GM18861 (cell line): ENCODE results near the gene CD300E.

Experiments used
- ATAC-seq: cut with Tn5 transposase; IDR thresholded peaks from one replicate; pipeline ENCODE4 v1.9.1; 2021; ENCODE audit not compliant: unreplicated experiment

Gene CD300E

DNA sequence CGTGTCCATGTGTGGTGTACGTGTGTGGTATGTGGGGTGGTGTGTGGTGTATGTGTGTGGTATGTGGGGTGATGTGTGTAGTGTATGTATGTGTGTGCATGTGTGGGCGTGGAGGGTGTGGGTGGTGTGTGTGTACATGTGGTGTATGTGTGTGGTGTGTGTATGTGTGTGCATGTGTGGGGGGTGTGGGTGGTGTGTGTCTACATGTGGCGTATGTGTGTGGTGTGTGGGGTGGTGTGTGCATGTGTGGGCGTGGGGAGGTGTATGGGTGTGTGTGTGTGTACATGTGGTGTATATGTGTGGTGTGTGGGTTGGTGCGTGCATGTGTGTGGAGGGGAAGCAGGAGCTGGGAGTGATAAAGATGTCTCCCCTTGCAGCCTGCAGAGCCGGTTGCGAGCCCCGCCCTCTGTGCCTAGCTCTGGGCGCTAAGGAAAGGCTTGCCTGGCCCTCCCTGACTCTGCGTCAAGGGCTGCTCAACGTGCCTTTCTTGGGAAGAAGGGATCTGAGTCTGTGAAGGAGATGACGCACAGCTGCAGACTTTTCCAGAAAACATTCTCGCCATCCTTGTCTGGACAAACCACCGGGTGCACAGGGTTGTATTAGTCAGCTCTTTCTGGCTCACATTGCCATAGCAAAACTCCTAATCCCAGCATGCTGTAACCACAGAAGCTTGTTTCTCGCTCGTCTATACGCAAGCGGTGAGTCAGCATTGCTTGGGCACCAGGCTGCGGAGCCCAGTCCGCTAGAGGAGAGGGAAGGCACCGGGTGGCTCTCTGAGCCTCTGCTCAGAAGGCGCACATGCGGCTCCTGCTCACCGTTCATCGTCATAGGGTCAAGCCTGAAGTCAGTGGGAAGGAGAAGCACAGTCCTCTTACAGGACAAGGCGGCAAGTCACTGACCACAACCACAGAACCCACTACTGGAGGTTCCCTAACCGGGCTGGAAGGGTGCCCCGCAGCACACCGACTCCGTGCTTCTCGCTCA, 54.2 kb downstream of the CD300E start:
- ATAC-seq: no peak

DNA sequence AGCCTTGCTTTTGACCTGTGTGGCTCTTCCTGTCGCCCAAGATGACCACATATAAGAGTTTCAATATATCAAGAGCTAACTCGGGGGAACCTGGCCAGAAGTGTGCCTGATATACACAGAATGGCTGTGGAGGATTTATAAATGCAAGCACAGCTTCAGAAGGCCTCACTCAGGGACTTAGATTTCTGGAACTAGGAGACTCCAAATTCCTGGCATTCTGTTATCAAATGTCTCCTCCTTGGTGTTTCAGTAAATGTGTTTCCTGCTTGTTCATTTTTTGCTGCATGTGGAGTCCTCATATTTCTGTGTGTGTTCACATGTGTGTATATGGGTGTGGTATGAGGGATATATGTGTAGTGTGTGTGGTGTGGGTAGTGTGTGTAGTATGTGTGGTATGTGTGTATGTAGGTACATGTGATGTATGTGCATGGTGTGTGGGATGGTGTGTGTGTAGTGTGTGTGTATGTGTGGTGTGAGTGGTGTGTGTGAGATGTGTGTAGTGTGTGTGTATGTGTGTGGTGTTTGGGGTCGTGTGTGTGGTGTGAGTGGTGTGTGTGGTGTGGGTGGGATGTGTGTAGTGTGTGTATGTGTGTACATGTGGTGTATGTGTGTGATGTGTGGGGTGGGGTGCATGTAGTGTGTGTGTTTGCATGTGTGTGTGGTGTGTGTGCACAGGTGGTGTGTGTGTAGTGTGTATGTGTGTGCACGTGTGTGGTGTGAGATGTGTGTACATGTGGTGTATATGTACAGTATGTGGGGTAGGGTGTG, 55.2 kb downstream of the CD300E start:
- no peak for ATAC-seq

GRCh38 chr17:74567397-74567796, 56.1 kb downstream of the CD300E start, which contains the start of gene CD300H:
CD300H (minus strand) TSS chr17:74567509.
- ATAC-seq: no peak

DNA sequence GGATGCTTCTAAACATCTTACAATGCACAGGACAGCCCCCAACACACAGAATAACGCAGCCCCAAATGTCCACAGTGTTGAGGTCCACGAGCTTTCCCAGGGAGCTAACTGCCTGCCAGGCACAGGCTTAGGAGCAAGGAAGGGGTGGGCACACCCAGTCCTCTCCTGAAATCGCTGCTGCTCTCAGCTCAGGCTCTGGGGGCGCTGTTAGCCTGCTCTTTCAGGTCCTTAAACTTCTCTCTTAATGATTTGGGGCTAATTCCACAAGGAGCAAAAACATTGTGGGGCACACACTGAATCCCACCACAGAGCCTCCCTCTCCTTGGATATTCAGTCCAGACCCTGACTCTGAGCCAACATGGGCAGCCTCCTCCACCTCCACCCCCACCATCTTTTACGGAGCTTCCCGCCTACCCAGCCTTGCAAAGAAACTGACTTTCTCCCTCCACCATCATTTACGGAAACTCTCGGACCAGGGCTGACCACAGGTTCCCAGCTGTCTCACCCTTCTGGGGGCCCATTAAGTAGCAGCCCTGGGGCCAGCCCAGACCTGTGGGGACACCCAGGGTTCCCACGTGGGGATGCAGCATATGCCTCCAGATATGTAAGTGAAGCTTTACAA, 57.3 kb downstream of the CD300E start:
- no peak for ATAC-seq

- no peak for ATAC-seq
Observed at GRCh38 chr17:74565126-74565525, 58.4 kb downstream of the CD300E start.

DNA sequence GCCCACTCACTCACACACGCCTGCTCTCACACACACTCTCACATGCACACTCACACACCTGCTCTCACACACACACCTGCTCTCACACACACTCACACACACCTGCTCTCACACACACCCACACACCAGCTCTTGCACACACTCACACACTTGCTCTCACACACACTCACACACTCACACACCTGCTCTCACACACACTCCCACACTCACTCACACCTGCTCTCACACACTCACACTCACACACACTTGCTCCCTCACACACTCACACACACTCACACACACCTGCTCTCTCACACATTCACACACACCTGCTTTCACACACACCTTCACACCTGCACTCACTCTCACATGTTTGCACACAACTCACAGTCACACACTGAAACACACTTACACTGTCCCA, 60.2 kb downstream of the CD300E start:
- ATAC-seq: no peak

- ATAC-seq: no peak
Observed at GRCh38 chr17:74561586-74561985, 62.0 kb downstream of the CD300E start.
